Upper lobe of left lung (tissue), 6 donors: ENCODE data around the gene FRY. TPM values are rescaled to one million over a fixed set of nuclear protein-coding genes. Genes with fewer than 3 reads are reported as not detected.

ENCODE experiments used
- ATAC-seq, 2 donors: fragments of 200-7000 bp; cut with Tn5 transposase; one replicate each; pipeline ENCODE4 v1.9.1; 2022; ENCODE audit warnings: mild to moderate bottlenecking in 2 of 2, moderate library complexity in 2 of 2; ENCODE audit not compliant: low FRiP score in 2 of 2
- DNase-seq, 2 donors: peaks; one replicate each; pipeline ENCODE4 v3.0.0-alpha.2; 2019 to 2020
- H3K27ac ChIP-seq, 4 donors: fragments of 200-600 bp; sonication (generic); one replicate each; pipeline ENCODE4 v1.5.1; 2016 to 2019
- H3K27me3 ChIP-seq, 4 donors: fragments of 200-600 bp; sonication (generic); one replicate each; pipeline ENCODE4 v1.5.1; 2017 to 2019
- H3K36me3 ChIP-seq, 4 donors: fragments of 200-600 bp; sonication (generic); one replicate each; pipeline ENCODE4 v1.5.1; 2016 to 2019
- H3K4me1 ChIP-seq, 4 donors: fragments of 200-600 bp; sonication (generic); one replicate each; pipeline ENCODE4 v1.5.1; 2018 to 2019
- H3K4me3 ChIP-seq, 4 donors: fragments of 200-600 bp; sonication (generic); one replicate each; pipeline ENCODE4 v1.5.1; 2017 to 2019; ENCODE audit warnings: mild to moderate bottlenecking in 2 of 4, moderate library complexity in 1 of 4
- H3K9me3 ChIP-seq, 4 donors: fragments of 200-600 bp; sonication (generic); one replicate each; pipeline ENCODE4 v1.5.1; 2018 to 2019
- CTCF ChIP-seq, 6 experiments: fragments of 450-650 bp in 4 of 6; fragments of 200-600 bp in 2 of 6; sonication (generic) in 2 of 6; IDR thresholded peaks; one replicate each; pipeline ENCODE4 v1.5.1; 2016 to 2019; ENCODE audit warnings: antibody characterized with exemption in 6 of 6
- EP300 ChIP-seq, 4 donors: sonication (generic); formaldehyde crosslinking; IDR thresholded peaks; one replicate each; pipeline ENCODE4 v1.5.1; 2017; ENCODE audit warnings: antibody characterized with exemption in 4 of 4, control low read depth in 2 of 4
- POLR2A ChIP-seq, 4 donors: fragments of 450-650 bp; IDR thresholded peaks; one replicate each; pipeline ENCODE4 v1.5.1; 2016 to 2017; ENCODE audit warnings: antibody characterized with exemption in 4 of 4, mild to moderate bottlenecking in 2 of 4
- POLR2AphosphoS5 ChIP-seq, 2 donors: sonication (generic); formaldehyde crosslinking; IDR thresholded peaks; one replicate each; pipeline ENCODE4 v1.5.1; 2017; ENCODE audit warnings: antibody characterized with exemption in 2 of 2
- WGBS, 2 donors: methylation state at CpG; one replicate each; pipeline ENCODE4 v1.1.5; 2017 to 2018; 5-methylcytosine and 5-hydroxymethylcytosine counted together
- total RNA-seq, 6 donors: library from RNA; depleted of rRNA in 4 of 6; stranded (reverse); fragments of >200 nt in 4 of 6; gene quantifications; one replicate each; pipeline versions ENCODE4 v1.1.0 to v1.2.1, GENCODE V29; 2016 to 2021
- donor health status: DM: no; HTN: no; CAD: no; lungs with moderate emphysema.
- donor health status: DM: no; HTN: yes; CAD: no; lungs with severe emphysema.

FRY gene
- total RNA-seq, 6 donors from 2014 or later: 58.3 to 88.9 (median 65.8) TPM

- Histone ChIP-seq H3K27ac (peak overlapping the region; percentile 23 to 76 (median 52)), H3K9me3 (no peaks in the 10 kb centered on the region), H3K27me3 (no peaks in the 10 kb centered on the region), H3K4me3 (peak overlapping the region in 1 of 4 donors; percentile 24), H3K36me3 (peaks cover 8 to 39% (median 10%) of the 10 kb centered on the region in 4 donors), H3K4me1 (peaks cover 19 to 36% (median 29%) of the 10 kb centered on the region in 4 donors)
- DNase-seq (no peak), ATAC-seq (no peak)
- TF ChIP-seq EP300 (IDR thresholded peaks at IDR 0.05) (no peak), POLR2AphosphoS5 (IDR thresholded peaks at IDR 0.05) (no peak), CTCF (IDR thresholded peaks at IDR 0.05) (no peak), POLR2A (IDR thresholded peaks at IDR 0.05) (no peak)
- WGBS, 2 donors: 53 to 62% methylated on average over 3 of the region's 3 CpGs
Observed at GRCh38 chr13:32262165-32262564, 230.6 kb downstream of the FRY start.

- DNase-seq (no peak), ATAC-seq (no peak)
- Histone ChIP-seq H3K9me3 (no peaks in the 10 kb centered on the region), H3K36me3 (peaks cover 8 to 44% (median 11%) of the 10 kb centered on the region in 4 donors), H3K4me3 (peak overlapping the region in 1 of 4 donors; percentile 24), H3K27ac (peak overlapping the region in 2 of 4 donors; percentile 69 to 76), H3K4me1 (peaks cover 21 to 36% (median 27%) of the 10 kb centered on the region in 4 donors), H3K27me3 (no peaks in the 10 kb centered on the region)
- WGBS, 2 donors: 69 to 97% methylated on average over 1 of the region's 1 CpG
- TF ChIP-seq EP300 (IDR thresholded peaks at IDR 0.05) (no peak), CTCF (IDR thresholded peaks at IDR 0.05) (no peak), POLR2A (IDR thresholded peaks at IDR 0.05) (no peak), POLR2AphosphoS5 (IDR thresholded peaks at IDR 0.05) (no peak)
Observed at GRCh38 chr13:32262619-32263018, 231.0 kb downstream of the FRY start.

- no peaks in the 10 kb centered on the region for H3K27me3 ChIP-seq
- peaks cover 8 to 56% (median 24%) of the 10 kb centered on the region in 4 donors for H3K36me3 ChIP-seq
- H3K9me3 ChIP-seq: no peaks in the 10 kb centered on the region
- DNase-seq (peak in 1 of 2 donors; percentile 44), ATAC-seq (peak in 1 of 2 donors; percentile 29)
- peak in 2 of 4 donors; percentile 52 to 70 for TF ChIP-seq EP300 (IDR thresholded peaks at IDR 0.05)
- no peak for TF ChIP-seq CTCF (IDR thresholded peaks at IDR 0.05)
- TF ChIP-seq POLR2AphosphoS5 (IDR thresholded peaks at IDR 0.05): peak; percentile 52 to 56
- peaks cover 24 to 36% (median 26%) of the 10 kb centered on the region in 4 donors for H3K4me1 ChIP-seq
- H3K27ac ChIP-seq: peak overlapping the region; percentile 57 to 74 (median 68)
- no peak overlapping the region for H3K4me3 ChIP-seq
Observed at GRCh38 chr13:32264407-32264806, 232.8 kb downstream of the FRY start.

GRCh38 chr13:32265726-32266125, 234.2 kb downstream of the FRY start:
- no peaks in the 10 kb centered on the region for H3K27me3 ChIP-seq
- H3K9me3 ChIP-seq: no peaks in the 10 kb centered on the region
- no peak overlapping the region for H3K4me3 ChIP-seq
- WGBS, 2 donors: 41 to 42% methylated on average over 2 of the region's 2 CpGs
- peaks cover 22 to 34% (median 23%) of the 10 kb centered on the region in 4 donors for H3K4me1 ChIP-seq
- DNase-seq: no peak
- TF ChIP-seq EP300 (IDR thresholded peaks at IDR 0.05) (no peak), CTCF (IDR thresholded peaks at IDR 0.05) (no peak), POLR2A (IDR thresholded peaks at IDR 0.05) (no peak)
- ATAC-seq: no peak
- H3K36me3 ChIP-seq: peaks cover 13 to 63% (median 24%) of the 10 kb centered on the region in 4 donors
- peak overlapping the region; percentile 57 to 71 (median 68) for H3K27ac ChIP-seq

GRCh38 chr13:32266130-32266529, 234.6 kb downstream of the FRY start:
- TF ChIP-seq CTCF (IDR thresholded peaks at IDR 0.05) (no peak), POLR2A (IDR thresholded peaks at IDR 0.05) (no peak), EP300 (IDR thresholded peaks at IDR 0.05) (no peak), POLR2AphosphoS5 (IDR thresholded peaks at IDR 0.05) (no peak)
- no peaks in the 10 kb centered on the region for H3K27me3 ChIP-seq
- no peaks in the 10 kb centered on the region for H3K9me3 ChIP-seq
- H3K36me3 ChIP-seq: peaks cover 13 to 67% (median 24%) of the 10 kb centered on the region in 4 donors
- WGBS, 2 donors: 73 to 88% methylated on average over 1 of the region's 1 CpG
- H3K4me3 ChIP-seq: no peak overlapping the region
- peak overlapping the region in 3 of 4 donors; percentile 57 to 71 (median 68) for H3K27ac ChIP-seq
- peaks cover 18 to 30% (median 20%) of the 10 kb centered on the region in 4 donors for H3K4me1 ChIP-seq
- DNase-seq: no peak
- ATAC-seq: no peak
